Right ventricle myocardium inferior (tissue), 1 donor: ENCODE results near the gene DECR2. TPM values are rescaled to one million over a fixed set of nuclear protein-coding genes. Genes with fewer than 3 reads are reported as not detected.
"Not testable (repeated sequence)": the region's sequence is repeated elsewhere in the genome, so short reads cannot be mapped to it uniquely, and the experiment has no call there.

Experiments used
- ATAC-seq: fragments of 200-7000 bp; cut with Tn5 transposase; one replicate; pipeline ENCODE4 v1.9.1; 2020; ENCODE audit warnings: mild to moderate bottlenecking, moderate library complexity
- DNase-seq: peaks from one replicate; pipeline ENCODE4 v3.0.0; 2021; ENCODE audit errors: missing footprints
- intact Hi-C: fragments of 100-400 bp; cut with DNase I; formaldehyde crosslinking; loops from one replicate; pipeline ENCODE4 v1.11.0; 2022
- total RNA-seq: library from RNA; stranded (reverse); fragmentation: NEBNext Ultra II Directional; extraction: Animal tissue kit (Norgen Biotek cat#: 25700); gene quantifications from one replicate; pipeline ENCODE4 v1.2.1, GENCODE V29; 2021
- donor health status: DM: no; HTN: yes; CAD: no; lungs with severe emphysema.

The DECR2 gene
- total RNA-seq, 1 donor from 2014 or later = 10.6 TPM

- intact Hi-C loops = no loop called here
- peak; percentile 71 for DNase-seq
- ATAC-seq = peak; percentile 24
Observed at GRCh38 chr16:391885-392335, 9.8 kb upstream of the DECR2 start.

GRCh38 chr16:392450-393030 is 9.1 kb upstream of the DECR2 start:
- DNase-seq = peak; percentile 15
- intact Hi-C loops = no loop called here
- ATAC-seq = no peak

GRCh38 chr16:396199-396598 is 5.5 kb upstream of the DECR2 start:
- no peak for ATAC-seq
- no peak for DNase-seq
- intact Hi-C loops = no loop called here

DNA sequence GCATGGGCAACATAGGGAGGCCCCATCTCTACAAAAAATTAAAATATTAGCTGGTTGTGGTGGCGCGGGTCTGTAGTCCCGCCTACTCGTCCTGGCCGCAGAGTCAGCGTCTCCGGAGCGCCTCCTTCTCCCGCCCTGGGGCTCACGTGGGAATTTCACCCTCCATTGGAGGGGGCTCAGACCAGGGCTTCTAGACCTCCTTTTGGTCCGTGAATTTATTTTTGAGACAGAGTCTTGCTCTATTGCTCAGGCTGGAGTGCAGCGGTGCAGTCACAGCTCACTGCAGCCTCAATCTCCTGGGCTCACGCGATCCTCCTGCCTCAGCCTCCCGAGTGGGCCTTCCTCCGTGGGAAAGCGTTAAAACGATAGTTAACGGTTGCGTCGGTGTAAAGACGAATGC is 5.1 kb upstream of the DECR2 start:
- intact Hi-C loops = no loop called here
- ATAC-seq (no peak), DNase-seq (peak; percentile 72)

GRCh38 chr16:397135-397661 is 4.5 kb upstream of the DECR2 start, which contains the start of gene NME4:
Gene NME4 (plus strand): TSS chr16:397199. CDS start chr16:397223, 24 bp downstream.
- no peak for ATAC-seq
- intact Hi-C loops = no loop called here
- peak; percentile 74 for DNase-seq

- DNase-seq (peak; percentile 76), ATAC-seq (peak; percentile 40)
- intact Hi-C loops = no loop called here
Observed at GRCh38 chr16:397736-398332, 3.9 kb upstream of the DECR2 start.

DNA sequence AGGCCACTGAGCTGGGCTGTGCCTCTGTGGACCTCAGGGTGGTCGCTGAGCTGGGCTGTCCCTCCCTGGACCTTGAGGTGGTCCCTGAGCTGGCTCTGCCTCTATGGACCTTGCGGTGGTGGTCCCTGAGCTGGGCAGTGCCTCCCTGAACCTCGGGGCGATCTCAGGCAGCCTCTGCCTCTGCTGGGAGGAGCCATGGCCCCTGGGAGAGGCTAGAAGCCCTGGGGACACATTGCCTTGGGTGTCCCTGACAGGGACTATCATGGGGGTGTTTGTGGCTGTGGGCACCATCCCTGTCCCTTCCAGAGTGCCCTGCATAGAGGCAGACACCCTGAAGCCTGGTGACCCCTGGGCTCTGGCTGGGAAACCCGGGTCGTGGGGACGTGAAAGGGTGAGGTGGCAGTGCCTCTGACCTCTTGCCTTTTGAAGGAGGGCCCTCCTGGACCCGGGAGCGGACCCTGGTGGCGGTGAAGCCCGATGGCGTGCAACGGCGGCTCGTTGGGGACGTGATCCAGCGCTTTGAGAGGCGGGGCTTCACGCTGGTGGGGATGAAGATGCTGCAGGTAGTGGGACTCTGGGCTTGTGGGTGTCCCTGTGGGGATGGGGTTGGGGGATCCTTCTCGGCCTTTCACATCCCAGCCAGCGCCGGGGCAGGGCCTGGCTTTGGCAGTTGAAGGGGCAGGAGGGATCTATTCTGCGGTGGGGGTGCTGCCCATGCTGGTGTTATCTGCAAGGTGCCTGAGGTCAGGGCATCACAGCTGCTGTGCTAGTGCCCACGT is 2.9 kb upstream of the DECR2 start:
- ATAC-seq = no peak
- intact Hi-C loops = no loop called here
- DNase-seq = peak; percentile 48

DNA sequence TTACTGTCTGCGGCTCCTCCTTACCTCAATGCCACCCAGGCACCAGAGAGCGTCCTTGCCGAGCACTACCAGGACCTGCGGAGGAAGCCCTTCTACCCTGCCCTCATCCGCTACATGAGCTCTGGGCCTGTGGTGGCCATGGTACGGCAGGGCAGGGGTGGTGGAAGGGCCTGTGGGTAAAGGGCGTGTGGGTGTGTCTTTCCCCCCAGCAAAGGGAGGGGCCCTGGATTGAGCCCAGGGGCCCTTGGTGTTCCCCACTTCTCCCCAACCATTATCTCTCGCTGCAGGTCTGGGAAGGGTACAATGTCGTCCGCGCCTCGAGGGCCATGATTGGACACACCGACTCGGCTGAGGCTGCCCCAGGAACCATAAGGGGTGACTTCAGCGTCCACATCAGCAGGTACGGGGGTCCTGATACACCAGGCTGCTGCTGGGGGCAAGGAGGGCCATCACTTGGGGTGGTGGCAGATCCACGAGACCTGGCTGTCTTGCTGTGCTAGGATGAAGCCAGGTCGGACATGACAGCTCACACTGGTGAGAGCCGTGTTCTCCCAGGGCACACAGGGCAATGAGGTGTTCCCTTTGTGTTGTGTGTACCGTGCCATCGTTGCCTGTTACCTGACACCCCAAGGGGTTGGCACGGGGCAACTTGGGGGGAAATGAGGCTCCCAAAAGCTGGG is 2.2 kb upstream of the DECR2 start:
- intact Hi-C loops = loop anchor here (2.0 kb wide), 1 partner anchor 25 kb away; the partner anchor contains the start of gene RAB11FIP3
- DNase-seq (peak; percentile 57), ATAC-seq (no peak)

GRCh38 chr16:400061-400591 is 1.6 kb upstream of the DECR2 start:
- intact Hi-C loops = loop anchor here (2.0 kb wide), 1 partner anchor 25 kb away; the partner anchor contains the start of gene RAB11FIP3
- ATAC-seq (no peak), DNase-seq (peak; percentile 43)

DNA sequence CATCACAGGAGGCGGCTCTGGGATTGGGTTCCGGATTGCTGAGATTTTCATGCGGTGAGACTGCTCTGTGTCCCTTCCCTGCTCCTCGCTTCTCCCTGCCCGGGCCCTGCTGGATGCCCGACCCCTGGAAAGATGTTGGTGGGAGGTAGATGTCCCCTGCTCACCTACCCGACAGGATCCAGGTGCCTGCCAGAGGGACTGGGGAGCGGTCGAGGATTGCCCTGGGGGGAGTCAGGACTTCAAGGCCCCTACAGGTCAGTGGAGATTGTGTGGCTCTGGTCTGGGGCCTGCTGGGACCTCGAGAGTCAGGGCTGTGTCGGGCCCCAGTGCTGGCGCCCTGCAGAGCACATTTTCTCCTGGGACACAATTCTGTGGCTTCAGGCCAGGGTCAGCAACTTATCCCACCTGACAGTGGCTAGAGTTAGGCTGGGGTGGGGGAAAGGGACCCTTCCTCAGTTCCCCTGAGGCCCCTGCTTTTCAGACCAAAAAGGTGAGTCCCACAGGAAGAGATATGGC is 3.3 kb downstream of the DECR2 start:
- intact Hi-C loops = no loop called here
- no peak for DNase-seq
- ATAC-seq = no peak

- intact Hi-C loops = no loop called here
- DNase-seq (no peak), ATAC-seq (no peak)
Observed at GRCh38 chr16:405548-406506, 4.1 kb downstream of the DECR2 start.

DNA sequence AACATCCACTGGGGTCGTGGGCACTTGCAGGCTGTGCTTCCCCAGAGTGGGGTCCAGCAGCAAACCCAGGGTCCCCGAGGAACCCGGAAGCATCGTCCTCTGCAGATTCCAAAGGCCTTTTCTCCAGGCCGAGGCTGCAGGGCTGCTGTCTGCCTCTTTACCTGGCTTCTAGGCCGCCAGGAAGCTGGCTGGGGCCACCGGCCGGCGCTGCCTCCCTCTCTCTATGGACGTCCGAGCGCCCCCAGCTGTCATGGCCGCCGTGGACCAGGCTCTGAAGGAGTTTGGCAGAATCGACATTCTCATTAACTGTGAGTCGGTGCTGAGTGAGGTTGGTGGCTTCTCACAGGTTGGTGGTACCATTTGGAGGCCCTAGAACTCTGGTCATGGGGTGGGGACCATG is 5.6 kb downstream of the DECR2 start:
- no peak for DNase-seq

GRCh38 chr16:410516-411178 is 9.0 kb downstream of the DECR2 start:
- intact Hi-C loops = no loop called here
- ATAC-seq = peak; percentile 8
- DNase-seq = no peak

More for the DNA sequence above, 5.6 kb downstream of the DECR2 start:
- no peak for ATAC-seq
- intact Hi-C loops = no loop called here

GRCh38 chr16:411576-412265 is 10.0 kb downstream of the DECR2 start:
- DNase-seq (no peak), ATAC-seq (no peak)
- intact Hi-C loops = no loop called here

- ATAC-seq (no peak), DNase-seq (peak; percentile 46)
- intact Hi-C loops = no loop called here
Observed at GRCh38 chr16:414395-415169, 12.9 kb downstream of the DECR2 start.

DNA sequence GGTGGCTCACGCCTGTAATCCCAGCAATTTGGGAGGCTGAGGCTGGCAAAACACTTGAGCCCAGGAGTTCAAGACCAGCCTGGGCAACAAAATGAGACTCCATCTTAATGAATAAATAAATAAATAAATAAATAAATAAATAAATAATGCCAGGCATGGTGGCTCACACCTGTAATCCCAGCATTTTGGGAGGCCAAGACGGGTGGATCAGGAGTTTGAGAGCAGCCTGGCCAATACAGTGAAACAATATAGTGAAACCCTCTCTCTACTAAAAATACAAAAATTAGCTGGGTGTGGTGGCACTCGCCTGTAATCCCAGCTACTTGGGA is 13.4 kb downstream of the DECR2 start:
- ATAC-seq, DNase-seq, intact Hi-C loops: not testable (repeated sequence)
